NCI-H1105 (cell line): Measurements from ENCODE around the gene DUOX1.
A peak's percentile ranks its signal among the peaks of the same experiment; 100 is the strongest.

Experiments used
- DNase-seq: peaks from one replicate; lab custom pipeline; 2025; lab: John Stamatoyannopoulos, UW

The DUOX1 gene

GRCh38 chr15:45143946-45144345 lies 14.2 kb downstream of the DUOX1 start:
- DNase-seq: no peak

GRCh38 chr15:45144775-45145174 lies 15.0 kb downstream of the DUOX1 start:
- no peak for DNase-seq

GRCh38 chr15:45146405-45146804 lies 16.6 kb downstream of the DUOX1 start:
- DNase-seq: no peak

- DNase-seq: no peak
These were observed 17.8 kb downstream of the DUOX1 start for GRCh38 chr15:45147606-45148005.

- no peak for DNase-seq
These were observed 18.6 kb downstream of the DUOX1 start for GRCh38 chr15:45148076-45149059.

GRCh38 chr15:45149060-45149459 lies 19.3 kb downstream of the DUOX1 start:
- DNase-seq: no peak

GRCh38 chr15:45150481-45150880 lies 20.7 kb downstream of the DUOX1 start:
- DNase-seq: no peak

GRCh38 chr15:45150997-45151396 lies 21.2 kb downstream of the DUOX1 start:
- no peak for DNase-seq

- DNase-seq: no peak
These were observed 22.4 kb downstream of the DUOX1 start for GRCh38 chr15:45151998-45152828.

- no peak for DNase-seq
These were observed 25.9 kb downstream of the DUOX1 start for GRCh38 chr15:45155739-45156138.

GRCh38 chr15:45156744-45157455 lies 27.1 kb downstream of the DUOX1 start:
- no peak for DNase-seq

- no peak for DNase-seq
These were observed 28.2 kb downstream of the DUOX1 start for GRCh38 chr15:45157974-45158373.

GRCh38 chr15:45161666-45162065 lies 31.9 kb downstream of the DUOX1 start:
- DNase-seq: no peak

- no peak for DNase-seq
These were observed 33.1 kb downstream of the DUOX1 start for GRCh38 chr15:45162771-45163507.

GRCh38 chr15:45163508-45163856 lies 33.7 kb downstream of the DUOX1 start:
- no peak for DNase-seq

GRCh38 chr15:45164914-45165313 lies 35.1 kb downstream of the DUOX1 start:
- no peak for DNase-seq

GRCh38 chr15:45165536-45165935 lies 35.7 kb downstream of the DUOX1 start:
- DNase-seq: no peak

- peak; percentile 59 for DNase-seq
These were observed 37.2 kb downstream of the DUOX1 start for GRCh38 chr15:45166834-45167630.

GRCh38 chr15:45167631-45168205 lies 37.9 kb downstream of the DUOX1 start:
- DNase-seq: no peak

GRCh38 chr15:45168286-45168685 lies 38.5 kb downstream of the DUOX1 start:
- no peak for DNase-seq
